ENCODE data around the gene ABHD8. TPM values are rescaled to one million over a fixed set of nuclear protein-coding genes. Genes with fewer than 3 reads are reported as not detected.

Gene ABHD8
- total and polyA plus RNA-seq, 2 donors (not counting 1 experiment from before 2014, with no cell fraction given), result 5.2 to 7.2 TPM

DNA sequence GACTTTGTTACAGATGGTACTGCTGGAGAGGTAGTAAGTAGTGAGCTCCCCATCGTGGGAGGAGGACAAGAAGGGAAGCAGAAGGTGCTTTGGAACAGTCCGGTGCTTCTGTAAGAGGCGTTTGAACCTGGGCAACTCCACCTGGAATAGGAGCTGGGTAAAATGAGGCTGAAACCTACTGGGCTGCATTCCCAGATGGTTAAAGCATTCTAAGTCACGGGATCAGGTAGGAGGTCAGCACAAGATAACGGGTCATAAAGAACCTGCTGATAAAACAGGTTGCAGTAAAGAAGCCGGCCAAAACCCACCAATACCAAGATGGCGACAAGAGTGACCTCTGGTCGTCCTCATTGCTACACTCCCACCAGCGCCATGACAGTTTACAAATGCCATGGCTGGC lies 16.5 kb downstream of the ABHD8 start:
- no peaks in the 10 kb centered on the region for H3K27me3 ChIP-seq (replicated peaks in 1 of 4; ENCODE audit: control extremely low read depth in 1 of 4, control insufficient read depth in 3 of 4, insufficient read depth in 4 of 4, low read length in 3 of 4)
- H3K9me3 ChIP-seq (ENCODE audit: control extremely low read depth in 1 of 3, control insufficient read depth in 2 of 3, insufficient read depth in 1 of 3, low read length in 2 of 3), result no peaks in the 10 kb centered on the region
- no peak overlapping the region for H3K4me2 ChIP-seq (replicated peaks; ENCODE audit: low read depth, low read length, poor library complexity, severe bottlenecking)
- H3K9me3 Mint-ChIP-seq (ENCODE audit: insufficient read depth), result no peaks in the 10 kb centered on the region
- no peaks in the 10 kb centered on the region for H3K27me3 Mint-ChIP-seq
- no peak overlapping the region for H3K9ac ChIP-seq (ENCODE audit: low read length)
- WGBS (ENCODE audit: insufficient coverage), result 93% methylated on average over 9 of the region's 9 CpGs
- DNase-seq (no peak), ATAC-seq (ENCODE audit: low read depth) (no peak)
- H3K27ac Mint-ChIP-seq, result no peak overlapping the region
- ChIA-PET POLR2A (interaction anchor here (0.6 kb wide), 1 partner anchor 784 kb away, joined by 7 read pairs; no protein-coding TSS in a partner anchor), CTCF (no interaction called here)
- H3K79me2 ChIP-seq (ENCODE audit: control insufficient read depth, insufficient read depth, low read length), result no peaks in the 10 kb centered on the region
- intact Hi-C loops (cut with micrococcal nuclease), result loop anchor here (10.0 kb wide), 1 partner anchor 452 kb away; no protein-coding TSS in a partner anchor
- peaks cover 8% of the 10 kb centered on the region for H3K4me1 Mint-ChIP-seq
- no peaks in the 10 kb centered on the region for H4K20me1 ChIP-seq (ENCODE audit: control insufficient read depth, insufficient read depth, low read length, poor library complexity, severe bottlenecking)
- no peak overlapping the region for H3K4me3 Mint-ChIP-seq
- no peak overlapping the region for H2AFZ ChIP-seq (ENCODE audit: insufficient read depth, low read depth, low read length, poor library complexity, severe bottlenecking)
- peaks cover 0 to 16% of the 10 kb centered on the region in 2 donors for H3K4me1 ChIP-seq (ENCODE audit: control insufficient read depth in 2 of 2, insufficient read depth in 2 of 2, low read length in 2 of 2)
- H3K36me3 ChIP-seq (replicated peaks in 1 of 2; ENCODE audit: control extremely low read depth in 1 of 2, control insufficient read depth in 1 of 2, extremely low read depth in 1 of 2, insufficient read depth in 2 of 2, low read length in 1 of 2), result peaks cover 0 to 5% of the 10 kb centered on the region in 2 experiments
- H3K27ac ChIP-seq (ENCODE audit: low read length in 2 of 2), result no peak overlapping the region
- TF ChIP-seq EZH2 (IDR thresholded peaks at IDR 0.05; ENCODE audit: borderline replicate concordance, insufficient read depth, low read depth, low read length, poor library complexity, severe bottlenecking) (no peak), CTCF (IDR thresholded peaks at IDR 0.05) (no peak)
- no peak overlapping the region for H3K4me3 ChIP-seq (ENCODE audit: control extremely low read depth in 1 of 5, extremely low read depth in 1 of 5, insufficient read depth in 1 of 5, low read depth in 2 of 5, low read length in 4 of 5)

DNA sequence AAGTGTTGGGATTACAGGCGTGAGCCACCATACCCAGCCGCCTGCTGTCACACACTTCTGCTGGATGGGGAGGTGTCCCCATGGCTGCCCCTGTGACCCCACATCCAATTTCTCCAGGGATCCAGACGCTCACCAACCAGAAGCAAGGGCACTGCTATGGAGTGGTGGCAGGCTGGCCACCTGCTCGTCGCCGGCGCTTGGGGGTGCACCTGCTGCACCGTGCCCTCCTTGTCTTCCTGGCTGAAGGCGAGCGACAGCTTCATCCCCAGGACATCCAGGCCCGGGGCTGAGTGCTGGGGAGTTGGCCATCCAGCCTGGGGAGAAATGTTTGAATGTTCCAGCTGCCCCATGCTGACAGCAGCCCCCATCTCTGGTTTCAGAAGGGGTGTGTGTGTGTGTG lies 17.0 kb downstream of the ABHD8 start:
- no peak for TF ChIP-seq EZH2 (IDR thresholded peaks at IDR 0.05; ENCODE audit: borderline replicate concordance, insufficient read depth, low read depth, low read length, poor library complexity, severe bottlenecking)
- H3K27ac Mint-ChIP-seq, result no peak overlapping the region
- Histone ChIP-seq H3K36me3 (replicated peaks in 1 of 2; ENCODE audit: control extremely low read depth in 1 of 2, control insufficient read depth in 1 of 2, extremely low read depth in 1 of 2, insufficient read depth in 2 of 2, low read length in 1 of 2) (peaks cover 0 to 5% of the 10 kb centered on the region in 2 experiments), H4K20me1 (ENCODE audit: control insufficient read depth, insufficient read depth, low read length, poor library complexity, severe bottlenecking) (no peaks in the 10 kb centered on the region), H3K9me3 (ENCODE audit: control extremely low read depth in 1 of 3, control insufficient read depth in 2 of 3, insufficient read depth in 1 of 3, low read length in 2 of 3) (no peaks in the 10 kb centered on the region), H2AFZ (ENCODE audit: insufficient read depth, low read depth, low read length, poor library complexity, severe bottlenecking) (no peak overlapping the region), H3K27me3 (replicated peaks in 1 of 4; ENCODE audit: control extremely low read depth in 1 of 4, control insufficient read depth in 3 of 4, insufficient read depth in 4 of 4, low read length in 3 of 4) (no peaks in the 10 kb centered on the region), H3K9ac (ENCODE audit: low read length) (no peak overlapping the region), H3K79me2 (ENCODE audit: control insufficient read depth, insufficient read depth, low read length) (no peaks in the 10 kb centered on the region), H3K27ac (ENCODE audit: low read length in 2 of 2) (no peak overlapping the region), H3K4me1 (ENCODE audit: control insufficient read depth in 2 of 2, insufficient read depth in 2 of 2, low read length in 2 of 2) (peaks cover 2 to 20% of the 10 kb centered on the region in 2 donors), H3K4me2 (replicated peaks; ENCODE audit: low read depth, low read length, poor library complexity, severe bottlenecking) (no peak overlapping the region), H3K4me3 (ENCODE audit: control extremely low read depth in 1 of 5, extremely low read depth in 1 of 5, insufficient read depth in 1 of 5, low read depth in 2 of 5, low read length in 4 of 5) (no peak overlapping the region)
- ChIA-PET CTCF (no interaction called here), POLR2A (interaction anchor here (0.6 kb wide), 1 partner anchor 783 kb away, joined by 7 read pairs; no protein-coding TSS in a partner anchor)
- peaks cover 10% of the 10 kb centered on the region for H3K4me1 Mint-ChIP-seq
- ATAC-seq (ENCODE audit: low read depth), result no peak
- no peaks in the 10 kb centered on the region for H3K9me3 Mint-ChIP-seq (ENCODE audit: insufficient read depth)
- 98% methylated on average over 10 of the region's 11 CpGs for WGBS (ENCODE audit: insufficient coverage)
- no peak for DNase-seq
- H3K27me3 Mint-ChIP-seq, result no peaks in the 10 kb centered on the region
- intact Hi-C loops (cut with micrococcal nuclease), result loop anchor here (10.0 kb wide), 1 partner anchor 451 kb away; no protein-coding TSS in a partner anchor
- H3K4me3 Mint-ChIP-seq, result no peak overlapping the region
